IPS-18c (cell line): ENCODE data around the gene MED8.

ENCODE experiments used
- H3K4me3 ChIP-seq: 2 replicates; pipeline ENCODE4 v1.7.0; 2013; ENCODE audit warnings: low read depth, mild to moderate bottlenecking, low read length, moderate library complexity; ENCODE audit not compliant: insufficient read depth
- H3K9me3 ChIP-seq: one replicate; pipeline ENCODE4 v1.6.1; 2013; ENCODE audit warnings: mild to moderate bottlenecking, low read length, moderate library complexity; ENCODE audit not compliant: control insufficient read depth, insufficient read depth

The MED8 gene

DNA sequence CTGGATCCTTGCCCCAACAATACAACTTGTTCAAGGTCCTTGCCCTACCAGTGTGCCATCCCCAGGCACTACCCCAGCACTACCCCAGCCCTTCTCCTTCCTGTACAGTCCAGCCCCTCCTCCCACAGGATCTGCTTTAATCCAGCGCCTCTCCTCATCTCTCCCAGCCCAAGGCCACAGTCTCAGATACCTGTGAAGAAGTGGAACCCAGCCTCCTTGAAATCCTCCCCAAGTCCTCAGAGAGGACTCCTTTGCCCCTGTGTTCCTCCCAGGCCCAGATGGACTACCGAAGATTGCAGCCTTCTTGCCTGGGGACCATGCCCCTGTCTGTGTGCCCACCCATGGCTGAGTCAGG is 37.3 kb downstream of the MED8 start:
- Histone ChIP-seq H3K9me3 (no peaks in the 10 kb centered on the region), H3K4me3 (no peak overlapping the region)

DNA sequence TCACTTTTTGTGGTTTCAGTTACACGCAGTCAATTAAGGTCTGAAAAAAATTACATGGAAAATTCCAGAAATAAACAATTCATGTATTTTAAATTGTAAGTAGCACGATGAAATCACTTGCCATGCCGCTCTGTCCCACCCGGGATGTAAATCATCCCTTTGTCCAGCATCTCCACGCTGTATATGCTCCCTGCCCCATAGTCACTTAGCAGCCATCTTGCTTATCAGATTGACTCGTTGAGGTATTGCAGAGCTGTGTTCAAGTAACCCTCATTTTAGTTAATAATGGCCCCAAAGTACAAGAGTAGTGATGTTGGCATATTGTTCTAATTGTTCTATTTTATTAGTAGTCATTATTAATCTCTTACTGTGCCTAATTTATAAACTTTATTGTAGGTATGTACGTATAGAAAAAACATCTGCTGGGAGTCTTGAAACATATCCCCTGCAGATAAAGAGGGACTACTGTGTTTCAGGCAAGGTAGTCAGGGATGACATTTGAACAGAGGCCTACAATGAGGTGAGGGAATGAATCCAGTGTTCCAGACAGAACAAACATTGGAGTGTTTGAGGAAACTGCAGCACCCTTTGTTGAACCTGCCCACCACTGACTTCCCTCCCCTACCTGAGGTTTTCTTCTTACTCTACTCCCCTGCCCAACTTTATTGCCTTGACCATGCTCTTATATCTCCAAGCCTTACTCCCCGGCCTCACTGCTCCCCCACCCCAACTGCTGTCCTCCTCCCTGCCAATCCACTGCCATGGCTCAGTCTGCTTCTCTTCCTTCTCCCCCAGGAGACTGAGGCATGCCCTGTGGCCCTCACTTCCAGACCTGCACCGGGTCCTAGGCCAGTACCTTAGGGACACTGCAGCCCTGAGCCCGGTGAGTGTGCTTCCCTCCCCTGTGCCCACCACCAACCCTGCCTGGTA is 37.9 kb downstream of the MED8 start:
- H3K9me3 ChIP-seq = no peaks in the 10 kb centered on the region
- H3K4me3 ChIP-seq = no peak overlapping the region

DNA sequence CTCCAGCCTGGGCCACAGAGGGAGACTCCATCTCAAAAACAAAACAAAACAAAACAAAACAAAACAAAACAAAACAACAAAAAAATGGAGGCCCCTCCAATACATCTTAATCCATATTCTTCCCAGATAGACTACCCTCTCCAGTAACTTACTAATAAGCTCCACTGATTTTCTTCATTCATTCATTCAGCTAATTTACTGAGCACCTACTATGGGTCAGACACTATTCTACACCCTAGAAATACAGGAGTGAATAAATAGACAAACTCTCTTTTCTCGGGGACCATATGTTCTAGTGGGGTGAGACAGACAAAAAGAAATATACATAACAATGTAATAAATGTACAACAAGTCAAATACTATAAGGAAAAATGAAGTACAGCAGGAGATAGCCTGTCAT is 38.6 kb downstream of the MED8 start:
- Histone ChIP-seq H3K4me3 (no peak overlapping the region), H3K9me3 (peaks cover 2% of the 10 kb centered on the region)

DNA sequence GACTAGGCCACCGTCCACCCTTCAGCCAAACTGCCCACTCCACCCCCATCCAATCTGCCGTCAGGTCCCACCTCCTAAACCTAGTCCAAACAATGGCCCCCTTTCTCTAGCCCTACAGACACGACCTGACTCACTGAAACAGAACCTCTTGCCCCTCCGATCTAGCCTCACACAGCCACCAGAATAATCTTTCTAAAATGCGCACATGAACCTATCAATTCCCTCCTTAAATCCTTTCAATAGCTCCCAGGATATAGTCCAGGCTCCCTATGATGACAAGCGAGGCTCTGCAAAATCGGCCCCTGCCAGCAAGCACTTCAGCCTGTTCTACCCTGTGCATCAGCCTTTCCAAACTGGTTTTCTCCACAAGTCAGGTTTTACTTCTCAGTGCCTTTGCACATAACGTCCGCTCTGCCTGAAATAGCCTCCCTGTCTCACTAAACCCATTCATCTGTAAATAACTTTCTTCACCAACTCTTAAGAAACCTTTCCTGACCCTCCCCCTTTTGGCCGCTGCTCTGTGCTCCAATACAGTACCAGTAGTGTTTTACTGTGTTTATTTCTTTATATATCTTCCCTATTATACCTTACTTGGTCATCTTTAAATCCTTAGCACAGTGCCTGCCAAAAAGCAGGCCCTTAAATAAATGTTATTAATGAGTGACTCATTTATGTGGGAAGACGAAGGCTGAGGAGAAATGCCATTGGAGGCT is 39.9 kb downstream of the MED8 start:
- peak overlapping the region; percentile 73 for H3K4me3 ChIP-seq

GRCh38 chr1:43348809-43349593 is 40.6 kb downstream of the MED8 start:
- Histone ChIP-seq H3K4me3 (peak overlapping the region; percentile 73), H3K9me3 (peaks cover 2% of the 10 kb centered on the region)

More for the DNA sequence above, 39.9 kb downstream of the MED8 start:
- peaks cover 2% of the 10 kb centered on the region for H3K9me3 ChIP-seq

DNA sequence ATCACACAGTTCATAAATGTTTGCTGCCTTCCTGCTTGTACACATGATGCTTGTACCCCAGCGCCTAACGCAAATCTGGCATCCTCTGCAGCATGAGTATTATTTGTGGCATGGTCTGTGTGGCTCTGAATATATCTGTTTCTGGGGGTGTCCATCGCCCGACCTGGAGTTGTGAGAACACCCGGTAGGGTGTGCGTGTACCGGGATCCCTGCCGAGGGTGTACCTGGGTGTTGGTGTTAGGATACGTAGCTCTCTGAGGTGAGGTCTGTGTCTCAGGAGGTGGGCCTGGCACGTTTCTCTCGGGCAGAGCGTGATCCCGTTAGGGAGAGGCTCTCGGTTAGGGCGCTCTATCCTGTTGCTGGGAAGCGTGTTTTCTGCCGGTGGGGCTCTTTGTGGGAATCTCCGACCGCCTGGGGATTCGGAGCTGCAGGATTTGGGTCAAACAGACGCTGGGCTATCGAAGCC is 41.2 kb downstream of the MED8 start:
- H3K4me3 ChIP-seq = peak overlapping the region; percentile 73

DNA sequence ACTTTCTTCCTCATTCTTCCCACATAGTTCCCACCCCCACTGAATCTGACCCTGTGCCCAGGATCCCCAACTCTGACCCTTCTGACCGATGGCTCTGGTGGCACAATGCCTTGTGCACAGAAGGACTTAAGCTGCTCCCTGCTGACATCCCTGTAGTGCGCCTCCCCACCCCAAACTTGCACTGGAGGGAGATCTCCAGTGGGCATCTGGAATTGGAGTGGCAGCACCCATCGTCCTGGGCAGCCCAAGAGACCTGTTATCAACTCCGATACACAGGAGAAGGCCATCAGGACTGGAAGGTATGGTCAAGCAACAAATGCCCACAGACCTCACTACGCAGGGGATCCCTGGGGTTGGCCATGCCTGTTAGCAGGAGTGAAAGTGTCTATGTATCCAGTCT is 43.0 kb downstream of the MED8 start:
- peaks cover 2% of the 10 kb centered on the region for H3K9me3 ChIP-seq

More for the DNA sequence above, 41.2 kb downstream of the MED8 start:
- H3K9me3 ChIP-seq = peaks cover 2% of the 10 kb centered on the region

GRCh38 chr1:43345120-43345519 is 44.5 kb downstream of the MED8 start:
- Histone ChIP-seq H3K4me3 (no peak overlapping the region), H3K9me3 (peaks cover 2% of the 10 kb centered on the region)

More for the DNA sequence above, 43.0 kb downstream of the MED8 start:
- H3K4me3 ChIP-seq = no peak overlapping the region

DNA sequence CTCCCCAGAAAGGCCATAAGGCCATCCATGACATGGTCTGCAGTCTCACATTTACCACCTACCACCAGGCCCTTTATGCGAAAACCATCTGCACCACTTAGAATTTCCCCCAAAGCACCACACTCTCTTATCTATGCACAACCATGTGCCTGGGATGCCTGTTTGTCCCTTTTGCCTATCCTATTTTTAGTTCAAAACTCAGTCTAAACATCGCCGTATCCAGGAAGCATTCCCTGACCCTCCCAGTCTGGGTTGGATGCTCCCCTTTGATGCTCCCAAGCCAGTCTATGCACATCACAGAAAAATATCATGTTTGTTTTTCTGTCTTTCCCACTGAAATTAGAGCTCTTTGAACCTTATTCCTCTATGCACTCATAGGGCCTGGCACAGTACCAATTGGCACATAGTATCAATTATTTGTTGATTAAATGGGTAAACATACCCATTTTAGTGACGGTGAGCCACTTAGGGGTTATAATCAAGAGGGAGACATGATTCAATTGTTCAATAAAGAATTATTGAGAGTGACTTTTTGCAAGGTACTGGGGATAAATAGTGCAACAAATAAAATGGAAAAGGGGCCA is 45.2 kb downstream of the MED8 start:
- peaks cover 2% of the 10 kb centered on the region for H3K9me3 ChIP-seq
- H3K4me3 ChIP-seq = no peak overlapping the region

DNA sequence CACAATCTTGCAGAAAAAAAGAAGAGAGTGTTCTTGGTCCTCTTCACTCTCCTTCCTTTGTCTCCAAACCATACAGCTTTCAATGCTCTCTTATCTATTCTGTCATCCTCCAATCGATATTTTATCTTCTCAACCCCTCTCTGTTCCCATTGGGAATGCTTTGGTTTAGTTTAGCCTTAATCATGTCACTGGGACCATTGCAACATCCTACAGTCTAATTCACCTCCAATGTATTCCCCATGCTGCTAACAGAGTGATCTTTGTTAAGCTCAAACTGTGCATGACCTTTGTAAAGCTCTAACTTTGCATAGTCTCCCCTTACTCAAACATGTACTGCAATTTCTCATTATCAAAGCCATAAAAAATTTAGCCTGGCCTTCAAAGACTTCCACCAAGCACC is 49.0 kb downstream of the MED8 start:
- no peaks in the 10 kb centered on the region for H3K9me3 ChIP-seq
- H3K4me3 ChIP-seq = no peak overlapping the region

- H3K9me3 ChIP-seq = no peaks in the 10 kb centered on the region
- no peak overlapping the region for H3K4me3 ChIP-seq
Measured at GRCh38 chr1:43339584-43340232, 49.9 kb downstream of the MED8 start.

DNA sequence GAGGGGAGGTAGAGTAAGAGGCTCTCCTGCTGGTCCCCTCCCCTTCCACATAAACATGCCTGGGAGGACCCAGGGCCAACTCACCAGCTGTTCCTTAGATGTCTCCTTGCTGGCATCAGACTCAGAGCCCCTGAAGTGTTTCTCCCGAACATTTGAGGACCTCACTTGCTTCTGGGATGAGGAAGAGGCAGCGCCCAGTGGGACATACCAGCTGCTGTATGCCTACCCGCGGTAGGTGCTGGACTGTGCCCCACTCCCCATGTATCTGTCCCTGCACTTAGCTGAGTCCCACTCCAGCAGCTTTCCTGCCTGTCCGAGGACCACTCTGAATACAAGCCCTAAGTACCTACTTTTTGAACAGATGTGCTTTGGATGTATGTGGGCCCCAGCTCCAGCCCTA is 51.6 kb downstream of the MED8 start:
- H3K9me3 ChIP-seq = no peaks in the 10 kb centered on the region

DNA sequence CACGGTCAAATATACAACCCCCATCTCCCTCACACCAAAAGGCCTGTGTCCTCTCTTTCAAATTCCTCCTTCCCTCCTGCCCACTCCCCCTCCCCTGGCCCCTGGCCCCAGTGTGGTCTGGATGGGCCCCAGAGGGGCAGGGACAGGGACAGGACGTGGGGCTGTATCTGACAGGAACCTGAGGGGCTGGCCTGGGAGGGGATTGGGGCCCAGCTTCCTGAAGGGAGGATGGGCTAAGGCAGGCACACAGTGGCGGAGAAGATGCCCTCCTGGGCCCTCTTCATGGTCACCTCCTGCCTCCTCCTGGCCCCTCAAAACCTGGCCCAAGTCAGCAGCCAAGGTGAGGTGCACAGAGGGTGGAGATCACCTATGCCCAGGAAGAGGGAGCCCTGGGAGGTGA is 52.0 kb downstream of the MED8 start, which contains the start of gene MPL:
Gene MPL (plus strand): TSS at position 231 of the 400 bp plus-strand sequence. CDS start 31 bp downstream, at position 262.
- H3K9me3 ChIP-seq = no peaks in the 10 kb centered on the region
- no peak within 1 kb of the TSS for H3K4me3 ChIP-seq

More for the DNA sequence above, 51.6 kb downstream of the MED8 start:
- H3K4me3 ChIP-seq = no peak overlapping the region

- Histone ChIP-seq H3K9me3 (no peaks in the 10 kb centered on the region), H3K4me3 (no peak overlapping the region)
Measured at GRCh38 chr1:43334453-43335205, 55.0 kb downstream of the MED8 start.
